Activated B cell treated with CpG ODN at 0.5 μM for 24 hours (primary cell): ENCODE measurements around the gene MOB2. TPM values are rescaled to one million over a fixed set of nuclear protein-coding genes. Genes with fewer than 3 reads are reported as not detected.

ENCODE experiments used
- ATAC-seq: fragments of 200-7000 bp; cut with Tn5 transposase; one replicate; pipeline ENCODE4 v1.10.0; 2021; ENCODE audit warnings: low read depth, mild to moderate bottlenecking, moderate library complexity
- CTCF ChIA-PET: fragments of 350-600 bp; sonication (Branson Sonifier 250); formaldehyde crosslinking; loops from one replicate; lab custom pipeline; 2021; ENCODE audit warnings: antibody characterized with exemption; lab: Charles Lee
- POLR2A ChIA-PET: fragments of 350-600 bp; sonication (Branson Sonifier 250); formaldehyde crosslinking; loops from one replicate; lab custom pipeline; 2021; ENCODE audit warnings: antibody characterized with exemption; lab: Charles Lee
- DNase-seq: peaks from one replicate; pipeline ENCODE4 v3.0.0; 2022
- H3K27ac Mint-ChIP-seq: one replicate; pipeline ENCODE4 v1.8.0; 2020; ENCODE audit warnings: mixed read lengths
- H3K27me3 Mint-ChIP-seq: one replicate; pipeline ENCODE4 v1.8.0; 2021; ENCODE audit warnings: mixed read lengths
- H3K36me3 Mint-ChIP-seq: one replicate; pipeline ENCODE4 v1.8.0; 2021; ENCODE audit warnings: low read depth, mixed read lengths
- H3K4me1 Mint-ChIP-seq: one replicate; pipeline ENCODE4 v1.8.0; 2021; ENCODE audit warnings: mixed read lengths
- H3K4me3 Mint-ChIP-seq: one replicate; pipeline ENCODE4 v1.8.0; 2020; ENCODE audit warnings: mild to moderate bottlenecking, mixed read lengths
- H3K9me3 Mint-ChIP-seq: one replicate; pipeline ENCODE4 v1.8.0; 2020; ENCODE audit warnings: mixed read lengths
- intact Hi-C: fragments of 100-400 bp; cut with micrococcal nuclease; formaldehyde crosslinking; loops from one replicate; pipeline ENCODE4 v1.15.1; 2024
- total RNA-seq: library from RNA; stranded (reverse); gene quantifications from 2 replicates; pipeline ENCODE4 v1.2.3, GENCODE V29; 2022
- TF ChIP-seq, protein P1 (sequence below): fragments of 200-600 bp; IDR thresholded peaks from one replicate; pipeline ENCODE4 v1.8.0; 2022; ENCODE audit warnings: antibody characterized with exemption, mild to moderate bottlenecking

MOB2 gene
- total RNA-seq, 1 donor from 2014 or later: 29.5 TPM

DNA sequence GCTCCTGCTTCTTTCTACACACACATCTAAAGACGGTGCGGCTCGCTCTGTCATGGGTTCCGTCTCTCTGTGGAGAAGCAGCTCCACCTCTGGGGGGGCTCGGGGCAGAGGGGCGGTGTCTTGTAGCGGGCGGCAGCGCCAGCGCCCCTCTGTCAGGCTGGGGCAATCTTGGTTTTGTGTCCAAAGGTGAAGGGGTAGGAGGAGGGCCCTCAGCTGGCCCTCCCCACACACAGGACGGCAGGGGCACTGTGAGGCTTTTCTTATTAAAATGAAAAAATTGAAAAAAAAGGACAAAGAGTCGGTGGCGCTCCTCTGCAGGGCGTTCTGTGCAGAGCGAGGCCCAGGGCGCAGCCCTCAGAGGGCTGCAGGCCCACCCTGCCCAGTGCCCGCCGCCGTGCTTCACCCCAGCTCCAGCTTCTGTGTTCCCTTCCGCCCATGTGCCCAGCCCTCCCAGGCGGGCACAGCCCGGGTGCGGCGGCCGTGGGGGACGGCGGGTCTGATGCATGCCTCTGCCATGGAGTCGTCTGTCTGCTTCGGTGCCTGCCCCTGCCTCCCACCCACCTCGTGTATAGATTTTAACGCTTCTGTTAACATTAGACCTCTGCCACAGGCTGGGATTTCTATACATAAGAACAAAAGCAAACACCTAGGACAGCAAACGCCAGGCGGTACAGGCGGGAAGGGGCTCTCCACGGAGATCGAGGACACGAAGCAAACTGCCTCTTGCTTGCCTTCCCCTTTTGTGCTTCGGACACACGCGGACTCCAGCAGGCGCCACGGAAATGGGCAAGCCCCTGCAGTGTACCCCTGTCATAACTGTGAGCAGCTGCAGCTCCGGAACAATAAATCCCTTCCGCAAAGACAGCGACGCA is 24.5 kb downstream of the MOB2 start:
- Mint-ChIP-seq H3K27ac (no peak overlapping the region), H3K27me3 (no peaks in the 10 kb centered on the region), H3K36me3 (peaks cover 13% of the 10 kb centered on the region), H3K9me3 (no peaks in the 10 kb centered on the region), H3K4me3 (no peak overlapping the region), H3K4me1 (no peaks in the 10 kb centered on the region)
- CTCF ChIA-PET: no interaction called here
- POLR2A ChIA-PET: no interaction called here
- DNase-seq (no peak), ATAC-seq (no peak)
- TF ChIP-seq, protein P1, sequence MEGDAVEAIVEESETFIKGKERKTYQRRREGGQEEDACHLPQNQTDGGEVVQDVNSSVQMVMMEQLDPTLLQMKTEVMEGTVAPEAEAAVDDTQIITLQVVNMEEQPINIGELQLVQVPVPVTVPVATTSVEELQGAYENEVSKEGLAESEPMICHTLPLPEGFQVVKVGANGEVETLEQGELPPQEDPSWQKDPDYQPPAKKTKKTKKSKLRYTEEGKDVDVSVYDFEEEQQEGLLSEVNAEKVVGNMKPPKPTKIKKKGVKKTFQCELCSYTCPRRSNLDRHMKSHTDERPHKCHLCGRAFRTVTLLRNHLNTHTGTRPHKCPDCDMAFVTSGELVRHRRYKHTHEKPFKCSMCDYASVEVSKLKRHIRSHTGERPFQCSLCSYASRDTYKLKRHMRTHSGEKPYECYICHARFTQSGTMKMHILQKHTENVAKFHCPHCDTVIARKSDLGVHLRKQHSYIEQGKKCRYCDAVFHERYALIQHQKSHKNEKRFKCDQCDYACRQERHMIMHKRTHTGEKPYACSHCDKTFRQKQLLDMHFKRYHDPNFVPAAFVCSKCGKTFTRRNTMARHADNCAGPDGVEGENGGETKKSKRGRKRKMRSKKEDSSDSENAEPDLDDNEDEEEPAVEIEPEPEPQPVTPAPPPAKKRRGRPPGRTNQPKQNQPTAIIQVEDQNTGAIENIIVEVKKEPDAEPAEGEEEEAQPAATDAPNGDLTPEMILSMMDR: no peak
- intact Hi-C loops: no loop called here

- Mint-ChIP-seq H3K27me3 (no peaks in the 10 kb centered on the region), H3K4me3 (no peak overlapping the region), H3K27ac (no peak overlapping the region), H3K4me1 (no peaks in the 10 kb centered on the region), H3K36me3 (peaks cover 8% of the 10 kb centered on the region), H3K9me3 (no peaks in the 10 kb centered on the region)
- ATAC-seq (no peak), DNase-seq (no peak)
- POLR2A ChIA-PET: no interaction called here
- intact Hi-C loops: no loop called here
- CTCF ChIA-PET: no interaction called here
- TF ChIP-seq, protein P1: no peak
These were observed 25.4 kb downstream of the MOB2 start for GRCh38 chr11:1460986-1461825.

DNA sequence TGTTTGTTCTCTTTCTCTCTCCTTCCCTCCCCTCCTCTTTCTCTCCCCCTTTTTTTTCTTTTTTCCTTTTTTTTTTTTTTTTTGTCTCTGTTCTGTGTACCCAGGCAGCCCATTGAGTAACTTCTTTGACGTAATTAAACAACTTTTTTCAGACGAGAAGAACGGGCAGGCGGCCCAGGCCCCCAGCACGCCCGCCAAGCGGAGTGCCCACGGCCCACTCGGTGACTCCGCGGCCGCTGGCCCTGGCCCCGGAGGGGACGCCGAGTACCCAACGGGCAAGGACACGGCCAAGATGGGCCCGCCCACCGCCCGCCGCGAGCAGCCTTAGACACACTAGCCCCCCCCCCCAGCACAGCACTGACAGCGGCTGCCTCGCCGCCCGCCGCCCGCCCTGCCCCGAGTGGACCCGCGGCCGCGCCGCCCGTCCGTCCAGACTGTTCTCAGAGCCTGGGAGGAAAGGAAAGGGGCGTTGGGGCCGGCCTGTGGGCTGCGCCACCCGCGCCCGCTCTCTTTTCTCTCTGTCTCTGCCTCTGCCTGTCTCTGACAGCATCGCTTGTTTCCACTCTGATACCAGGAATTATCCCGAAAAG is 26.1 kb downstream of the MOB2 start:
- intact Hi-C loops: no loop called here
- ChIA-PET POLR2A (no interaction called here), CTCF (no interaction called here)
- Mint-ChIP-seq H3K27ac (no peak overlapping the region), H3K9me3 (no peaks in the 10 kb centered on the region), H3K27me3 (no peaks in the 10 kb centered on the region), H3K36me3 (peaks cover 2% of the 10 kb centered on the region), H3K4me1 (no peaks in the 10 kb centered on the region), H3K4me3 (no peak overlapping the region)
- ATAC-seq (no peak), DNase-seq (no peak)
- TF ChIP-seq, protein P1: no peak

DNA sequence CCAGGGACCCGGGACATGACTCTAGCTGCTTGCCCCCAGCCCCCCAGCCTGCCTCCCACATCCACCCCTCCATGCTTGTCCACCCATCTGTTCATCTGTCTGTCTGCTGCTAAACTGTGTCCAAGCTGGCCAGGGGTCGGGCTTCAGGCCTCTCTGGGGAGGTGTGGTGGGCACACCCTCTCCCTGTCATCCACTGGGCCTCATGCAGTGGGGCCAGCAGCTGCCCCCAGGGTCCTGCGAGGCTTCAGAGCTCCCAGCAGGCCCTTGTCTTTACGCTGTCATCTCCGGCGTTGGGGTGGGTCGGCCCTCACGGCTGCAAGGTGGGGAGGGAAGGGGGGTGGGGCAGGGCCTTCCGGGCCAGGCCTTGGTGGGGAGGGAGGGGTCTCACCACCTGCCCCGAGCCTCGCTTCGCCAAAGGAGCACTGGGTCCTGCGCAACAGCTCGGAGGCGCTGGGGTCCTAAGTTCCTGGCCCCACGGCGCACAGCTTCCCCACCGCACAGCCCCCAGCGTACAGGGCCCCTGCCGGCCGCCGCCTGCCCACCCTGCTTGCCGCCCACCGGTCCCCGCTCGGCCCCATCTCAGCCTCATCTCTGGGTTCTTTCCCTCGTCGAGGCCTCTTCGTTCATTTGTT is 26.7 kb downstream of the MOB2 start:
- ChIA-PET CTCF (no interaction called here), POLR2A (no interaction called here)
- TF ChIP-seq, protein P1: no peak
- intact Hi-C loops: no loop called here
- H3K27me3 Mint-ChIP-seq: no peaks in the 10 kb centered on the region
- ATAC-seq (no peak), DNase-seq (no peak)
- no peaks in the 10 kb centered on the region for H3K9me3 Mint-ChIP-seq
- H3K4me3 Mint-ChIP-seq: no peak overlapping the region
- H3K4me1 Mint-ChIP-seq: no peaks in the 10 kb centered on the region
- H3K36me3 Mint-ChIP-seq: no peaks in the 10 kb centered on the region
- no peak overlapping the region for H3K27ac Mint-ChIP-seq
